ENCODE results near the gene PHAX.
"Not testable (repeated sequence)": the region's sequence is repeated elsewhere in the genome, so short reads cannot be mapped to it uniquely, and the experiment has no call there.

The PHAX gene, protein sequence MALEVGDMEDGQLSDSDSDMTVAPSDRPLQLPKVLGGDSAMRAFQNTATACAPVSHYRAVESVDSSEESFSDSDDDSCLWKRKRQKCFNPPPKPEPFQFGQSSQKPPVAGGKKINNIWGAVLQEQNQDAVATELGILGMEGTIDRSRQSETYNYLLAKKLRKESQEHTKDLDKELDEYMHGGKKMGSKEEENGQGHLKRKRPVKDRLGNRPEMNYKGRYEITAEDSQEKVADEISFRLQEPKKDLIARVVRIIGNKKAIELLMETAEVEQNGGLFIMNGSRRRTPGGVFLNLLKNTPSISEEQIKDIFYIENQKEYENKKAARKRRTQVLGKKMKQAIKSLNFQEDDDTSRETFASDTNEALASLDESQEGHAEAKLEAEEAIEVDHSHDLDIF

DNA sequence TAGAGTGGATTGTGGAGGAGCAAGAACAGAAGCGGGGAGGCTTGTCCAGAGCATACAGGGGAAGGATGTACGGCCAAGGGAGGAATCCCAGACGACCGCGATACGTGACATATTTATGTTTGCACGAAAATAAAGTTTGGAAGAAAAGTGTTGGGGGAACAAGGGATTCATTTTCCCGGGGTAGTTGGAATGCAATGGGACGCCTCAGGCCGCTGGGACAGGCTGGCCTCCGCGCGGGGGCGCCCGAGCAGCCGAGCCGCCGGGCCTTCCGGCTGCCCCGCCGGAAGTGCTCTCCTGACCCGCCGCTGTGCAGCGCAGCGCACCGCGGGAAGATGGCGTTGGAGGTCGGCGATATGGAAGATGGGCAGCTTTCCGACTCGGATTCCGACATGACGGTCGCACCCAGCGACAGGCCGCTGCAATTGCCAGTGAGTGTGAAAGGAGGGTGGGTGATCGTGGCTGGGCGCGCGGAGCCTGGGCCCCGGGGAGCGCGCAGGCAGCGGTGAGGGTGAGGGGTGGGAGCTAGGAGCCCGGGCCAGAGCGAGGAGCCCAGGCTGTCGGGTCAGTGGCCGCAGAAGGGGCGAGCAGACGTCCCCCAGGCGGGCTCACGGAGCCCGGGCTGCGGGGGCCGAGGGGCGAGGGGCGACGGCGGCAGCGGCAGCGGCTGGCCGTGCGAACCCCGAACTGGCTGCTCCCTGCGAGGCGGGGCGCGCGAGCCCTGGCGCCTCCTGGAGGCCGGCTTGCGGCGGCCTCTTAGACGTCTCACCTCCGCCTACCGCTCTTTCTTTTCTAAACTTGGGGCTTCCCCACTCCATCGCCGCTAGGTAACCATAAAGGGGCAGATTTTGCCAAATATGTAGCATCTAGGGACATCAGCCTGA is at the start of gene PHAX:
TSS of gene PHAX (plus strand) at position 317 of the 881 bp plus-strand sequence. CDS start at position 333, 16 bp downstream.
- Mint-ChIP-seq H3K27me3 (no peaks in the 10 kb centered on the region), H3K4me3 (peak within 1 kb of the TSS; percentile 92), H3K9me3 (no peaks in the 10 kb centered on the region), H3K36me3 (peaks cover 10% of the 10 kb centered on the region), H3K27ac (peak within 1 kb of the TSS; percentile 52), H3K4me1 (peaks cover 12% of the 10 kb centered on the region)
- DNase-seq (ENCODE audit: low spot score in 2 of 2) (peak; percentile 73 to 74), ATAC-seq (ENCODE audit: low read depth) (peak; percentile 90)

- ATAC-seq (ENCODE audit: low read depth) (no peak), DNase-seq (ENCODE audit: low spot score in 2 of 2) (no peak)
- H3K36me3 Mint-ChIP-seq, result no peaks in the 10 kb centered on the region
- no peaks in the 10 kb centered on the region for H3K27me3 Mint-ChIP-seq
- H3K27ac Mint-ChIP-seq, result no peak overlapping the region
- peaks cover 2% of the 10 kb centered on the region for H3K4me1 Mint-ChIP-seq
- H3K9me3 Mint-ChIP-seq, result no peaks in the 10 kb centered on the region
- H3K4me3 Mint-ChIP-seq, result no peak overlapping the region
Measured at GRCh38 chr5:126552614-126553013, 48.1 kb upstream of the PHAX start.

DNA sequence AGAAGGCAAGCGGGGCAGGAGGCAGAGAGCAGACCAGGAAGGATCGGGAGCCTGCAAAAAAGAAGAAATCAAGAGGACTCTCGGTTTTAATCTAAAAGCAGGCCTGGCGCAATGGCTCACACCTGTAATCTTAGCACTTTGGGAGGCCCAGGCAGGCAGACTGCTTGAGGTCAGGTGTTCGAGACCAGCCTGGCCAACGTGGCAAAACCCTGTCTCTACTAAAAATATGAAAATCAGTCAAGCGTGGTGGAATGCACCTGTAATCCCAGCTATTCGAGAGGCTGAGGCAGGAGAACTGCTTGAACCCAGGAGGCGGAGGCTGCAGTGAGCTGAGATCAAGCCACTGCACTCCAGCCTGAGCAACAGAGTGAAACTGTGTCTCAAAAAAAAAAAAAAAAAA is 45.6 kb upstream of the PHAX start:
- not testable (repeated sequence) for H3K36me3 Mint-ChIP-seq; ATAC-seq (ENCODE audit: low read depth); H3K4me1 Mint-ChIP-seq; H3K27me3 Mint-ChIP-seq; DNase-seq (ENCODE audit: low spot score in 2 of 2); H3K9me3 Mint-ChIP-seq; H3K27ac Mint-ChIP-seq; H3K4me3 Mint-ChIP-seq

DNA sequence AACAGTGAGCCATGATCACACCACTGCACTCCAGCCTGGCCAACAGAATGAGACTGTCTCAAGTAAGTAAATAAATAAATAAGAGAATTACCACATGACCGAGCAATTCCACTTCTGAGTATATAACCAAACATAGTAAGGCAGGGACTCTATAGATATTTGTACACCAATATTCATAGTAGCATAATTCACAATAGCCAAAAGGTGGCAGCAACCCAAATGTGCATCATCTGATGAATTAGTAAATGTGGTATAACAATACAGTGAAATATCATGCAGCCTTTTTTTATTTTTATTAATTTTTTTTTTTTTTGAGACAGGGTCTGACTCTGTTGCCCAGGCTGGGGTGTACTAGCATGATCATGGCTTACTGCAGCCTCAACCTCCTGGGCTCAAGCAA is 38.8 kb upstream of the PHAX start:
- no peaks in the 10 kb centered on the region for H3K36me3 Mint-ChIP-seq
- ATAC-seq (ENCODE audit: low read depth) (no peak), DNase-seq (ENCODE audit: low spot score in 2 of 2) (no peak)
- no peaks in the 10 kb centered on the region for H3K9me3 Mint-ChIP-seq
- H3K4me1 Mint-ChIP-seq, result no peaks in the 10 kb centered on the region
- no peaks in the 10 kb centered on the region for H3K27me3 Mint-ChIP-seq
- H3K4me3 Mint-ChIP-seq, result no peak overlapping the region
- H3K27ac Mint-ChIP-seq, result no peak overlapping the region

GRCh38 chr5:126562823-126563222 is 37.9 kb upstream of the PHAX start:
- H3K9me3 Mint-ChIP-seq, result no peaks in the 10 kb centered on the region
- H3K27me3 Mint-ChIP-seq, result no peaks in the 10 kb centered on the region
- no peaks in the 10 kb centered on the region for H3K36me3 Mint-ChIP-seq
- H3K4me3 Mint-ChIP-seq, result no peak overlapping the region
- H3K27ac Mint-ChIP-seq, result no peak overlapping the region
- DNase-seq (ENCODE audit: low spot score in 2 of 2), result no peak
- no peak for ATAC-seq (ENCODE audit: low read depth)
- no peaks in the 10 kb centered on the region for H3K4me1 Mint-ChIP-seq

GRCh38 chr5:126568206-126568755 is 32.5 kb upstream of the PHAX start:
- Mint-ChIP-seq H3K27me3 (peaks cover 1% of the 10 kb centered on the region), H3K36me3 (no peaks in the 10 kb centered on the region), H3K9me3 (no peaks in the 10 kb centered on the region), H3K27ac (no peak overlapping the region), H3K4me1 (no peaks in the 10 kb centered on the region), H3K4me3 (no peak overlapping the region)
- DNase-seq (ENCODE audit: low spot score in 2 of 2) (no peak), ATAC-seq (ENCODE audit: low read depth) (no peak)

GRCh38 chr5:126575644-126576043 is 25.1 kb upstream of the PHAX start:
- H3K4me3 Mint-ChIP-seq, result no peak overlapping the region
- no peak overlapping the region for H3K27ac Mint-ChIP-seq
- no peaks in the 10 kb centered on the region for H3K9me3 Mint-ChIP-seq
- H3K4me1 Mint-ChIP-seq, result no peaks in the 10 kb centered on the region
- H3K27me3 Mint-ChIP-seq, result no peaks in the 10 kb centered on the region
- no peak for ATAC-seq (ENCODE audit: low read depth)
- H3K36me3 Mint-ChIP-seq, result no peaks in the 10 kb centered on the region
- no peak for DNase-seq (ENCODE audit: low spot score in 2 of 2)

GRCh38 chr5:126576974-126577373 is 23.8 kb upstream of the PHAX start:
- no peak overlapping the region for H3K4me3 Mint-ChIP-seq
- no peaks in the 10 kb centered on the region for H3K4me1 Mint-ChIP-seq
- H3K27me3 Mint-ChIP-seq, result no peaks in the 10 kb centered on the region
- no peaks in the 10 kb centered on the region for H3K9me3 Mint-ChIP-seq
- ATAC-seq (ENCODE audit: low read depth) (no peak), DNase-seq (ENCODE audit: low spot score in 2 of 2) (no peak)
- H3K27ac Mint-ChIP-seq, result no peak overlapping the region
- no peaks in the 10 kb centered on the region for H3K36me3 Mint-ChIP-seq

DNA sequence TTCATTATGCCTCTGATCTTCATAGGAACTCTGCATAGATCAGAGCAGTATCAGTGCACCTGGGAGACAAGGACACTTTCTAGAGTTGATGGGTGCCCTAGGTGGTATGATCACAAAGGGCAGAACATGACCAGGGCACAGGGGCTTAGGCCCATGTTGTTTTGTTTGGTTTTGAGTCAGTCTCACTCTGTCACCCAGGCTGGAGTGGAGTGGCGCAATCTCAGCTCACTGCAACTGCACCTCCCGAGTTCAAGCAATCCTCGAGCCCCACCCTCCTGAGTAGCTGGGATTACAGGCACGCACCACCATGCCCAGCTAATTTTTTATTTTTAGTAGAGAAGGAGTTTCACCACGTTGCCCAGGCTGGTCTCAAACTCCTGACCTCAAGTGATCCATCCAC is 23.3 kb upstream of the PHAX start:
- DNase-seq (ENCODE audit: low spot score in 2 of 2), result no peak
- Mint-ChIP-seq H3K27me3 (no peaks in the 10 kb centered on the region), H3K4me3 (no peak overlapping the region), H3K27ac (no peak overlapping the region), H3K9me3 (no peaks in the 10 kb centered on the region), H3K4me1 (no peaks in the 10 kb centered on the region), H3K36me3 (no peaks in the 10 kb centered on the region)
- ATAC-seq (ENCODE audit: low read depth), result no peak

DNA sequence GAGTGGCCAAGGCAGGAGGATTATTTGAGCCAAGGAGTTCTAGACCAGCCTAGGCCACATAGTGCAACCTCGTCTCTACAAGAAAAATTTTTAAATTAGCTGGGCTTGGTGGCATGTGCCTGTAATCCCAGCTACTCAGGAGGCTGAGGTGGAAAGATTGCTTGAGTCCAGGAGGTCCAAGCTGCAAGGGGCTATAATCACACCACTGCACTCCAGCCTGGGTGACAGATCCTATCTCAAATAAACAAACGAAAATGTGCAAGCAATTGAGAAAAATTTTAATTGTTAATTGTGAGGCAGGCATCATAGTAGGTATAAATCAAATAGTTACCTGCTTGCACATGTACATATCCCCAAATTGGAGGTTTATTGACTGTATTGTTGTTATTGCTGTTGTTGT is 21.0 kb upstream of the PHAX start:
- Mint-ChIP-seq H3K36me3 (no peaks in the 10 kb centered on the region), H3K27ac (no peak overlapping the region), H3K4me3 (no peak overlapping the region), H3K9me3 (no peaks in the 10 kb centered on the region), H3K4me1 (no peaks in the 10 kb centered on the region), H3K27me3 (peaks cover 1% of the 10 kb centered on the region)
- ATAC-seq (ENCODE audit: low read depth), result no peak
- DNase-seq (ENCODE audit: low spot score in 2 of 2), result no peak

DNA sequence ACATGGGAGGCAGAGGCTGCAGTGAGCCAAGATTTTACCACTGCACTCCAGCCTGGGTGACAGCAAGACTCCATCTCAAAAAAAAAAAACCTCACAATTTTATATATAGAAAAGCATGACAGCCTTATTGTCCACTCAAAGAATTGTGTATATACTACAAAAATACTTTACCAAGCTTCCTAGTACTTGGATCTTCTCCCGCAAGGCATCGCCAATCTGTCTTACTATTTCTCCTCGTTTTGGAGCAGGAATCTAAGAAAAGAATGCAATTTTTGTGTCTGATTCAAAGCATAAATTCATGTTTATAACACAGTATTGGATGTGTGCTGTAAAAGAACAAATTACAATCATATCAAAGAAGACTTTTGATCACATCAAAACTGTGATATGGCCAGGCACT is 17.0 kb upstream of the PHAX start:
- Mint-ChIP-seq H3K4me1 (no peaks in the 10 kb centered on the region), H3K4me3 (no peak overlapping the region), H3K36me3 (peaks cover 3% of the 10 kb centered on the region), H3K27me3 (peaks cover 3% of the 10 kb centered on the region), H3K9me3 (no peaks in the 10 kb centered on the region), H3K27ac (no peak overlapping the region)
- ATAC-seq (ENCODE audit: low read depth), result no peak
- no peak for DNase-seq (ENCODE audit: low spot score in 2 of 2)

DNA sequence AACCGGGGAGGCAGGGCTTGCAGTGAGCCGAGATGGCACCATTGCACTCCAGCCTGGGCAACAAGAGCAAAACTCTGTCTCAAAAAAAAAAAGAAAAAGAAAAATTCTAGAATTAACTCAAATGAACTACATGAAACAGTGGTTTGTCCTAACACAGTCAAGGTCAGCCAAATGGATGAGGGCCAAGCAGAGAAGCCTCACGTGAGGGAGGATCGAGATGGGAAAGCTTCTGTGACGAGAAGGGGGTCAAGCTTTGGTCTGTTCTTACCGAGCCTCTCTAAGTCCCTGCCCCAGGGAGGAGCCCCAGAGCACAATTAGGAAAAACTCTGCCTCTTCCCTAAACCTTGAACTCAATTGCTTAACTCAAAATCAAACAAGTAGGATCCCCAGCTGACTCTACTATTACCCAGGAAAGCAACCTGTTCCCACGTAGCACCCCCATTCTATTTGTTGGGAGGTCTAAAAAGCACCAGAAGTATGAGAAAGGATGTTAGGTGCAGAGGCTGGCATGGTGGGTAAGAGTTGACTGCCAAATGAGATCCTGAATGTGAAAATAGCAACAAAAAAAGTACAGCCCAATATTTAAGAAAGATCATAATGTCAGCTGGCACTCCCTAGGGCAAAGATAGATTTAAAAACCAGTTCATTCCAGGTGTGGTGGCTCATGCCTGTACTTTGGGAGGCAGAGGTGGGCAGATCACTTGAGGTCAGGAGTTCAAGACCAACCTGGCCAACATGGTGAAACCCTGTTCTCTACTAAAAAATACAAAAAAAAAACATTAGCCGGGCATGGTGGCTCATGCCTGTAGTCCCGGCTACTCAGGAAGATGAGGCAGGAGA is 13.0 kb upstream of the PHAX start:
- ATAC-seq (ENCODE audit: low read depth) (no peak), DNase-seq (ENCODE audit: low spot score in 2 of 2) (no peak)
- H3K27me3 Mint-ChIP-seq, result peaks cover 3% of the 10 kb centered on the region
- H3K36me3 Mint-ChIP-seq, result peaks cover 3% of the 10 kb centered on the region
- H3K4me1 Mint-ChIP-seq, result no peaks in the 10 kb centered on the region
- no peak overlapping the region for H3K27ac Mint-ChIP-seq
- H3K9me3 Mint-ChIP-seq, result no peaks in the 10 kb centered on the region
- H3K4me3 Mint-ChIP-seq, result no peak overlapping the region

- no peak overlapping the region for H3K4me3 Mint-ChIP-seq
- DNase-seq (ENCODE audit: low spot score in 2 of 2) (no peak), ATAC-seq (ENCODE audit: low read depth) (no peak)
- peaks cover 7% of the 10 kb centered on the region for H3K27me3 Mint-ChIP-seq
- no peaks in the 10 kb centered on the region for H3K9me3 Mint-ChIP-seq
- H3K27ac Mint-ChIP-seq, result no peak overlapping the region
- H3K36me3 Mint-ChIP-seq, result peaks cover 3% of the 10 kb centered on the region
- peaks cover 5% of the 10 kb centered on the region for H3K4me1 Mint-ChIP-seq
Measured at GRCh38 chr5:126589536-126590297, 11.0 kb upstream of the PHAX start.

Measured in memory B cell (primary cell).